Measurements from ENCODE around the gene TAF13.
A peak's percentile ranks its signal among the peaks of the same experiment; 100 is the strongest.

Gene TAF13

DNA sequence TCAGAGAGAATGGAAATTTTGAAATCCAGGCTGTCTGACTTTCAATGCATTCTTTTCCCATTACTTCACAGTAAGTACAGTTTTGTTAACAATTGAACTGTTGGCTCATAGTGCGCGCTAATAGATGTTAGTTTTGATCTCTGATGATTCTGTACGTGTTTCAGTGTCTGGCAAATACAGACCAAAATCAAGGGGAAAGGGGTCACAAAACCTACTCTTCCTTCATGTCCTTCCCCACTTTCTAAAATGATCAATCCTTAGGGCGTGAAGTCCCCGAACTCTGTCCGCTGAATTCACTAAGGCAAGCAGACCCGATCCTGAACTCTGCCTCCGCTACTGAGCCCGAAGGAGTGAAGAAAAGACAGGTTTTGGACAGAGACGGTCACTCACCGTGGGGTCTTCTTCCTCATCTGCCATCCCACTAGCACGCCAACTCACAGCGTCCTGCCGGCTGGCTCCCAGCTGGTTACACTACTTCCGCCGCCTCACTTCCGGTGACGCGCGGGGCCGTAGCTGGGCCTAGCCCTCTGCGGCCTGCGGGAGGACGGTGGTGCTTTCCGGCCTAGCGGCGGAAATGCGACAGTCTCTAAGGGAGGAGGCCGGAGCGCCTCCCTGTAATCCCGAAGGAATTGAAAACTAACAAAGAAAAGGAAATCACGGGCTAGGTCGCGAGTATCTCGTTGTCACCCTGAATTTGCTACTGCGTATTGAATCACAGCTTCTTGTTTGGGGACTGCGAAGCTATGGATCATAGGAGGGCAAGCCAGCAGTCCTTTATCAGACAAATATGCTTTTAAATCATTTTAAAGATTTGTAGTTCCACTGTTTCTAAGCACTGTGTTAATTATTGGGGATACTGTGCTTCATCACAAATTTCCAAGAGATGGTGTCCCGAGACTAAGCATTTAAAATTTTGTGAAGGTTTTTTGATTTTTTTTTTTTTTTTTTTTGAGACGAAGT is at the start of gene TAF13:
TAF13 (minus strand) TSS at position 473 of the 960 bp plus-strand sequence; CDS start at position 417, 56 bp downstream.
- DNase-seq: peak; percentile 84

DNA sequence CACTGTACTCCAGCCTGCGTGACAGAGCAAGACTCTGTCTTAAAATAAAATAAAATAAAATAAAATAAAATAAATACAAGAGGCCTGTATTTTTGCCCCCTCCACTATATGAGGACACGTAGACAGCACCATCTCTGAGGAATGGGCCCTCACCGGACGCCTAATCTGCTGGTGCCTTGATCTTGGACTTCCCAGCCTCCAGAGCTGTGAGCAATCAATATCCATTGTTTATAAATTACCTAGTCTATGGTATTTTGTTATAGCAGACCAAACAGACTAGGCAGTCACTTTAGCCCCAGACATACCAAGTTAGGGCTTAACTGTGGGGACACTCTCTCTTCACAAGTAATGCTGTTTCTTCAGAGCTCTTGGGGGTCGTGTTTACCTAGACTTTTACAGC is 44.6 kb upstream of the TAF13 start:
- no peak for DNase-seq

DNA sequence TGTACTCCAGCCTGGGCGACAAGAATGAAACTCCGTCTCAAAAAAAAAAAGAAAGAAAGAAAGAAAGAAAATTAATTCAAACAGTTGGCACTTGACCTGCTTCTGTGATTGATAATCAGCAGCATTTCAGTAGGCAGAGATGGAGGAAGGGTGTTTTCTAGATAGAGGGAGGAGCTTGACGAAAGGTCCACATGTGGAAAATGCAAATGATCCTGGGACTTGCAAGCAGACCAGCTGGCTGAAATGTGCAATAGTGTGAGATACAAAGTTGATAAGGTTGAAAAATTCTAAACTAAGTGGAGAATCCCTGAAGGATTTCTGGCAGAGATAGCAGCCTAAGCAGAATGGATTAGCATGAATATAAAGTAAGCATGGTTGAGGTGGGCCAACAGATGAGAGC is 42.3 kb upstream of the TAF13 start:
- no peak for DNase-seq

DNA sequence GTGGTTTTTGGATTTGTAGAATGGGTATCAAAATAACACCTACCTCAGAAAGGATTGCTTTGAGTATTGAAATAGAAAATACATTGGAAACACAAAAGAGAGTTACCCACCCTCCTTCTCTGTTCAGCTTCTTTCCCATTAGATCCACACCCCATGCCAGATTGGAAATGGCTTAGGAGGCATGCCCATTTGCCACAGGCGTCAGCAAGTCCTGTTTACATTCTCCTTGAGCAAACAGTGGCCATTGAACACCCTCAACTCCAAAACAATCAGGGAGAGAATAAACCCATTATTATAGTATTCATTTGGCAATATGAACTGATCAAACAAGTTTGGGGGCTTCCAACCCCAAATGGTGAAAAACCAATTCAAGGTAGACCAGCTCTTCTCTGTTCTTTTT is 40.5 kb upstream of the TAF13 start:
- DNase-seq: no peak

DNA sequence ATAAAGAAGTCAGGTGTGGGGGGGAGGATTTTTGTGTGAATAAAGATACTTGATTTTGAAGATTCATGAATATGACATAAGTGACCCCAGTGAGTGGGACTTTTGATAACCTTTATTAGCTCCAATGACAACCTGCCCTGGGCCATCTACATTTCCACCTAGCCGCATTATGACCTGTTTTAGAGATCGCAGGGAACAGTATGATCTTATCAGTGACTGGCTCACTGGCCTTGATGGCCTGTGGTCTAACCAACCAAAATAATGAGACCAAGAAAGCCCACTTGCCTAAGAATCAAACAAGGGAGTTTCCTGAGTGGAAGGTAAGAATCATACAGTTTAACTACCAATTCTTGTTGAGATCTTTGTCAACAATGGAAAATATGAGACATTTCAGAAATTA is 39.9 kb upstream of the TAF13 start:
- no peak for DNase-seq

DNA sequence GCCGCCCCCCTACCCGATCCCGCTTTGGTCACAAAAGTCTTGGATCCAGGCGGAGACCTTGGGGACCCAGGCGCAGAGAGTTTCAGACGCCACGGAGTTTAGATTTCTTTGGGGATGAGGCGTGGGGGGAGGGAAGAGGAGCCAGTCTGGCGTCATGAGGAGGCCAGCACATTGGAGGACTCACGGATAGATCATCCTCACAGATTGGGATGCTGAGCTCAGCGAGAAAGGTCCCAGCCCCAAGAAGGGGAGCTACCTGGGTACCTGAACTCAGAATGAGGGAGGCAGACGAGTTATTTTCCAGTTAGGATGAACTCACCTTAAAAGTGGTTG is 38.5 kb upstream of the TAF13 start:
- DNase-seq: no peak

DNA sequence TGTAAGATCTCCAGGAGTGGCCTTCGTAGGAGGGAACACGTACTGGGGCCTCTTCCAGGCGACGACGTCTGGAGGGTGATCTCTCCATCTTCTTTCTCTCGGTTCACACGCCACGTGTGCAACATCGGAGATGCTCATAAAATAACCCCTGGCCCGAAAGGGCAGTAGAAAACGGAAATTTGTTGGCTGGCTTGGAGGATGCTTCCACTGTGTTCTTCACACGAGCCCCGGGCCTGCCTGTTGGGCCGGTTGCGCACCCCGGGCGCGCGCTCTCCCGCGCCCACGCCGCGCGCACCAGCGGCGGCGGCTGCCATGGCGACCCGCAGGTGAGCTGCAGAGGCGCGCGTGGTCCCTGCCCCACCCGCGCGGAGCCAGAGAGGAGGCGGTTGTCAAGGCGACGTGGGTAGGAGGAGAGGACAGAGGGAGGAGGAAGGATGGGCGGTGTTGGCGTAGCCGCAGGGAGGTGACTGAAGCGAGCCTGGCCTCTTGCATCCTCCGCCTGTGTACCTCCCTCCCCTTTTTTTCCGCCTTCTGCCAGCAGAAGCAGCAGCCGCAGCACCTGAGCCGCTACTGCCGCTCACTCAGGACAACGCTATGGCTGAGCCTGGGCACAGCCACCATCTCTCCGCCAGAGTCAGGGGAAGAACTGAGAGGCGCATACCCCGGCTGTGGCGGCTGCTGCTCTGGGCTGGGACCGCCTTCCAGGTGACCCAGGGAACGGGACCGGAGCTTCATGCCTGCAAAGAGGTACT is 38.0 kb upstream of the TAF13 start, which contains the start of gene ELAPOR1:
ELAPOR1 (plus strand) TSS at position 526 of the 752 bp plus-strand sequence; CDS start at position 595, 69 bp downstream.
- no peak for DNase-seq

DNA sequence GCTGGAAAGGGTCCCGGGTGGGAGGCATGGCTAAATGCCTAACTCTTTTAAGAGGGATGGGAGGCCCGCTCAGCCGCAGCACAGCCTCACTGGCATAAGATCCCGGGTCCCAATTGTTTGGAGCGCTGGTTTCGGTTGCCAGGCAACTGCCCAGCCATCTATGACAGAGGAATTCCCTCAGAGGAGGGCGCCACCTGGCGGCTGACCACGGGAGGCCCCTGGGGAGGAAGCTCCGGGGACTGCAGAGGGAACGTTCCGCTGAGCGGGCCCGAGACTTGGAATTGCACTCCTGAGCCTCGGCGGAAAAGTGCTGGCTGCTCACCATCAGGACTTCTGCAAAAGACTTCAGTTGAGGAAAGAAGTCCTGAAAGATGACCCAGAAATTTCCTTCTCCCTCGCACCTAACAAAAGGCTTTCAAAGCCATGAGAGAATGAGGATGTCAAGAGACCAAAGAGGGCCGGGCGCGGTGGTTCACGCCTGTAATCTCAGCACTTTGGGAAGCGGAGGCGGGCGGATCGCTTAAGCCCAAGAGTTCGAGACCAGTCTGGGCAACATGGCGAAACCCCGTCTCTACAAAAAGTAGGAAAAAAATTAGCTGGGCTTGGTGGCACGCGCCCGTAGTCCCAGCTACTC is 37.0 kb upstream of the TAF13 start:
- peak; percentile 69 for DNase-seq

DNA sequence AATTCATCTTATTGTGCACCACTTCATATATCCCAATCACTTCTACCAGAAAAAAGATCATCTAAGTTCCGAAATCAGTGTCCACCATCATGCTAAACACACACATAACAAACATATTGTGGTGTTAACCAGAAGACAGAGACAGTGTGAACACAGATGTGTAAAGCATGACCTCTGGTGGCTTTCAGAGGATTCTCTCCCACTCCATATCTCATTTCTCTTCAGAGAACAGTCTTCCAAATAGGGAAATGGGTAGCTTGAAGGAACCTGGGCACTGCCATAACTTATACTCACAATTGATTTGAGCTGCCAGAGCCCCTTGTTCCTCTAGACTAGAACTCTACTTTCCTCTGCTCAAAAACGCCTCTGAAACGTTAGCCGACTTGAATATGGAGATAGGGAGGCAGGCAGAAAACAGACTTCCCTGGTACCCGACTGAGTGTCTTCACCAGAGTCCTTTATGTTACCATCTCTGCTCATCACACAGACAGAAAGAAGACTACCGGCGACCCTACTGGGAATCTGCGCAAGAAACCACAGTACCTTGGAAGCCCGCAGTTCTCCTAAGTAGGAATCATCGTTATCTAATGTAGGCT is 36.4 kb upstream of the TAF13 start:
- DNase-seq: no peak

DNA sequence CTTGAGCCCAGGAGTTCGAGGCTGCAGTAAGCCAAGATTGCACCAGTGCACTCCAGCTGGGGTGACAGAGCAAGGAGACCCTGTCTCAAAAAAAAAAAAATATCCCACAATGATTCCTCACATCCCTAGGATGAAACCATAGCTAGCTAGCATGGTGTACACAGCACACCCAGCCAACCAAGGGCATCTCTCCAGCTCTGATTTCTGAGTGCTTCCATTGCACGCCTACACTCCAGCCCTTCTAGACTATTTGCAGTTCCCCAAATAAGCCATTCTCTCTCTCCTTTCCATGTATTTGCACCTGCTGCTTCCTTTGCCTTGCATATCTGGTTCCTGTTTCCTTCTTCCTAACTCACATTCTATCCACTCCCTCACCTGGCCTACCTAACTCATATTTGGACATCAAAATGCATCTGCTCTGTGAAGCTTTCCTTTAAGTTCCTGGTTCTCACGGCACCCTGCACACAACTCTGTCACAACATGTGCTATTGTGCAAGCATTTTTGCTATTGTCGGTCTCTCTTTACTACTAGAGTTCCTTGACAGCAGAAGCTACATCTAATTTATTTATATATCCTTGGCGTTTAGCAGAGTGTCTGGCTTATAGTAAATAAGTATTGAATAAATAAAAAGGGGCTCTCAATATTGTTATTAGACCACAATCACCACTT is 35.7 kb upstream of the TAF13 start:
- no peak for DNase-seq

DNA sequence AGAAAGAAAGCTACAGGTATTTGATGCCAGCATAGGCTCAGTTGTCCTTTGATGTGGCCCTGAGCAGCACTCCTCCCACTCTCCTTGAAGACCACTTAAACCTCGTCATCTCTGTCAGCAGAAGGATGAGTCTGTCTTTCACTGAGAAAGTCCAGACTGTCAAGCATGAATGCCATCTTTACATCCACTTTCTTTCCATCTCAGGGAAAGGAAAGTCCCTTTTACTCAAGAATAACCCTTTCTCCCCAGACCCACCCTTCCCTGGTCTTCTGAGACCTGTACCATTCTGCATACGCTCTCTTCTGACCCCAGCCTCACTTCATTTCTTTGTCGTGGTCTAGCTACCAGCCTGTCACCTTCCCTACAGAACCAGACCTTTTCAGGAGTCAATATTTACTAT is 34.1 kb upstream of the TAF13 start:
- DNase-seq: no peak

- DNase-seq: no peak
These were observed 32.0 kb upstream of the TAF13 start for GRCh38 chr1:109107785-109108184.

- no peak for DNase-seq
These were observed 30.1 kb upstream of the TAF13 start for GRCh38 chr1:109105881-109106280.

GRCh38 chr1:109104364-109105151 is 28.8 kb upstream of the TAF13 start:
- DNase-seq: no peak

GRCh38 chr1:109099938-109100773 is 24.4 kb upstream of the TAF13 start:
- peak; percentile 93 for DNase-seq

DNA sequence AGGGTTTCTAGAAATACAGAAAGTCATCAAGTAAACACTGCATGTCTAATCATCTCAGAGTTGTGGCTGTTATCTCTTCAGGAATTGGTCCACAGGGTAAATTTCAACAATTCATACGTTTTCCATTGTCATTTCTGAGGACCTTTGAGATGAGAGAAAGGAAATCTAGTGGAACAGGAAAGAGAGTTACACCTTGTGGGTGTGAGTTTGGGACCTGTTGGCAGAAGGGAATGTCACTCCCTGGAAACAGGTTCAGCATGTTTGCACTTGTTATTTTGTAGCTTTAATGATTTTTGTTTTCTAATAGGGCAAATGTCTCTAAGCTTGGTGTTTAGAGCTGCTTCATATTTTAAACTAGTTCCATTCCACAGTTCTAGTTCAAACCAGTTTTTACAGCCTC is 20.3 kb upstream of the TAF13 start:
- no peak for DNase-seq

DNA sequence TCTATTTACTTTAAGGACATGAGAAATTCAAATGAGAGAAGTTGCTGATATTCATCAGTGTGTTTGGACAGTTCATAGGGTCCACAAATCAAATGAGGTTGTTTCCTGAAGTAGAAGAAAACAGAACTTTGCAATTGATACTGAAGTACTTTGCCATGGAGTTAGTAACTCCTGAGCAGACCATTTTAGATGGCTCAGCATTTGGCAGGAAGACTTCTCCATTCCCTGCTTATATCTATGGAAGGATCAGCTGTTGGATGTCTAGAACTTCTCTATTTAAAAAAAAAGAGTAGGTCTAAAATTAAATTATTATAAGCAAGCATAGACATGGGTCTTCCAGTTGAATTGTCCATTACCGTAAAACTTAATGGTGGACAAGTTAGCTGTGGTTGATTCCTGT is 19.8 kb upstream of the TAF13 start:
- no peak for DNase-seq

DNA sequence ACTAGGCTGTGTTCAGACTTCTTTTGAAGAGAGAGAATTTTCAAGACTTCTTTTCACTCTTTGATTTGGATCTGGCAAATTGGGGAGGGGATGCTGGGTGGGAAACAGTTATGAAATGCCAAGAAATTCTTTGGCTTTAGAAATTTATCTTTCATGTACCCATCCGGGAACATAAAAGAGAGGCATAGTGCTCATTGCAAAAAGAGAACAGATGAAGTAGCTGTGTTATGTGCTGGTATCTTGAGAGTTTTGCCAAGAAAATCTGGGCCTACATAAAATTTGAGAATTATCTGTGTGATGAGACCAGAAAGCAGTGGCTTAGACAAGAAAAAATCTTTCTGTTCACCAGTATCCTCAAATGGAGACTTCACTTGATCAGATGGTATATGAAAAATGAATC is 19.1 kb upstream of the TAF13 start:
- no peak for DNase-seq

- no peak for DNase-seq
These were observed 18.6 kb upstream of the TAF13 start for GRCh38 chr1:109094377-109094803.

DNA sequence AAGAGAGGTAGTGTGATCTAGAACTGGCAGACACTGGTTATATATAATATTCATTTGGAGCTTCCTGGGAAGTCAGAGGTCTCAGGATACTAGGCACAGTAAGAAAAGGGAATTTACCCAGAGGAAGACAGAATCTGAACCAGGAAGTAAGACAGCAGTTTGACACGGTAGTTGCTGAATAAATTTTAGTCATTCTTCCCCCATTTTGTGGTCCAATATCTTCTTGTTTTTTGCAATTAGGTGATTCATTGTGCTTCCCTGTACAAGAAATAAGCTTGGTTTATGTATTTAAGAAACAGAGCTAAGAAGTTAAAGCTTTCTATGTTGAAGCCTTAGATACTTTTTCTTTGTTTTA is 16.0 kb upstream of the TAF13 start:
- DNase-seq: no peak

All from NK-92 treated with Interleukin-12 subunit alpha and Interleukin-12 subunit beta, amount 100 ng/mL, for 24 hours (cell line).